HepG2 (cell line): ENCODE results near the gene LLGL2. TPM values are rescaled to one million over a fixed set of nuclear protein-coding genes. Genes with fewer than 3 reads are reported as not detected.

Experiments
- AHDC1 ChIP-seq: sonication (generic); formaldehyde crosslinking; IDR thresholded peaks from 2 replicates; pipeline ENCODE4 v1.5.1; 2020; ENCODE audit warnings: mild to moderate bottlenecking, missing genetic modification reagents, borderline replicate concordance
- BCL3 ChIP-seq: sonication (generic); formaldehyde crosslinking; IDR thresholded peaks from 2 replicates; pipeline ENCODE4 v1.5.1; 2020; ENCODE audit warnings: mild to moderate bottlenecking, missing genetic modification reagents, moderate library complexity
- HMGA1 ChIP-seq: sonication (generic); formaldehyde crosslinking; conservative IDR thresholded peaks from 2 replicates; pipeline ENCODE4 v1.4.0; 2020; ENCODE audit warnings: missing genetic modification reagents
- NKX3-1 ChIP-seq: sonication (generic); formaldehyde crosslinking; IDR thresholded peaks from 2 replicates; pipeline ENCODE4 v1.5.0; 2020; ENCODE audit warnings: missing genetic modification reagents
- RNF219 ChIP-seq: sonication (generic); formaldehyde crosslinking; IDR thresholded peaks from 2 replicates; pipeline ENCODE4 v1.5.0; 2020; ENCODE audit warnings: mild to moderate bottlenecking, missing genetic modification reagents
- SMARCE1 ChIP-seq: fragments of 450-650 bp; IDR thresholded peaks from 2 replicates; pipeline ENCODE4 v1.6.1; 2017; ENCODE audit warnings: borderline replicate concordance
- ZNF430 ChIP-seq: sonication (generic); formaldehyde crosslinking; IDR thresholded peaks from 2 replicates; pipeline ENCODE4 v1.9.0; 2021; ENCODE audit warnings: mild to moderate bottlenecking, missing genetic modification reagents
- ZNF777 ChIP-seq: sonication (generic); formaldehyde crosslinking; IDR thresholded peaks from 2 replicates; pipeline ENCODE4 v1.4.0; 2020; ENCODE audit warnings: missing genetic modification reagents
- polyA plus RNA-seq, 8 experiments: library from polyadenylated mRNA; depleted of rRNA in 3 of 8; stranded (reverse) in 7 of 8; unstranded in 1 of 8; fragments of >200 nt; fragmentation: Illumina TruSeq in 4 of 8; extraction: Trizol in 4 of 8; gene quantifications; 2 replicates each; pipeline versions ENCODE4 v1.2.1 to v1.2.3, GENCODE V29; 2011 to 2016; ENCODE audit warnings: low read depth in 4 of 8, missing spikeins in 1 of 8, mixed read lengths in 1 of 8; ENCODE audit not compliant: insufficient read depth in 1 of 8
- total RNA-seq, 5 experiments: library from RNA; depleted of rRNA; stranded (reverse); fragments of >200 nt; fragmentation: Illumina TruSeq; extraction: Trizol; gene quantifications; 2 replicates each; pipeline ENCODE4 v1.2.3, GENCODE V29; 2016; ENCODE audit warnings: low read depth in 1 of 5
- TF ChIP-seq, protein P1 (sequence below): sonication (generic); formaldehyde crosslinking; IDR thresholded peaks from 2 replicates; pipeline ENCODE4 v1.5.0; 2020; ENCODE audit warnings: missing genetic modification reagents
- TF ChIP-seq, protein P2 (sequence below): sonication (generic); formaldehyde crosslinking; IDR thresholded peaks from 2 replicates; pipeline ENCODE4 v1.4.0; 2020; ENCODE audit warnings: missing genetic modification reagents
- TF ChIP-seq, protein P3 (sequence below): sonication (generic); formaldehyde crosslinking; conservative IDR thresholded peaks from 2 replicates; pipeline ENCODE4 v1.8.0; 2022; ENCODE audit warnings: low read depth, missing genetic modification reagents
- TF ChIP-seq, protein P4 (sequence below): sonication (generic); formaldehyde crosslinking; IDR thresholded peaks from 2 replicates; pipeline ENCODE4 v1.5.0; 2020; ENCODE audit warnings: missing genetic modification reagents

The LLGL2 gene
- total and polyA plus RNA-seq, 2 of the 13 experiments (the other 11 are each of a cell fraction or from before 2014, with no cell fraction given): 83.0 to 86.7 TPM

- TF ChIP-seq, protein P1, sequence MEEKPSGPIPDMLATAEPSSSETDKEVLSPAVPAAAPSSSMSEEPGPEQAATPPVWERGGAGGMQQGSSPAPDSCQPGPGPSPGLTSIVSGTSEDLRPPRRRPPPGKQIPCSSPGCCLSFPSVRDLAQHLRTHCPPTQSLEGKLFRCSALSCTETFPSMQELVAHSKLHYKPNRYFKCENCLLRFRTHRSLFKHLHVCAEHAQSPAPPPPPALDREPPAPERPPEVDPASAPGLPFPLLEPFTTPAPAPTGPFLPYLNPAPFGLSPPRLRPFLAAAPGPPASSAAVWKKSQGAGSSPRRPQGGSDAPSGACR (CRISPR knock-in tag): peak; percentile 86; the same call in 1 of the 2 replicates
- TF ChIP-seq, protein P2, sequence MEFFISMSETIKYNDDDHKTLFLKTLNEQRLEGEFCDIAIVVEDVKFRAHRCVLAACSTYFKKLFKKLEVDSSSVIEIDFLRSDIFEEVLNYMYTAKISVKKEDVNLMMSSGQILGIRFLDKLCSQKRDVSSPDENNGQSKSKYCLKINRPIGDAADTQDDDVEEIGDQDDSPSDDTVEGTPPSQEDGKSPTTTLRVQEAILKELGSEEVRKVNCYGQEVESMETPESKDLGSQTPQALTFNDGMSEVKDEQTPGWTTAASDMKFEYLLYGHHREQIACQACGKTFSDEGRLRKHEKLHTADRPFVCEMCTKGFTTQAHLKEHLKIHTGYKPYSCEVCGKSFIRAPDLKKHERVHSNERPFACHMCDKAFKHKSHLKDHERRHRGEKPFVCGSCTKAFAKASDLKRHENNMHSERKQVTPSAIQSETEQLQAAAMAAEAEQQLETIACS (CRISPR knock-in tag): peak; percentile 67
- no peak for TF ChIP-seq SMARCE1
- no peak for TF ChIP-seq BCL3
- no peak for TF ChIP-seq RNF219 (CRISPR knock-in tag)
- 0 out of 2 replicates have a peak, but pooled peaks have one; percentile 16 for TF ChIP-seq AHDC1
- TF ChIP-seq ZNF430 (CRISPR knock-in tag): no peak
- peak; percentile 82 for TF ChIP-seq ZNF777
- TF ChIP-seq, protein P3, sequence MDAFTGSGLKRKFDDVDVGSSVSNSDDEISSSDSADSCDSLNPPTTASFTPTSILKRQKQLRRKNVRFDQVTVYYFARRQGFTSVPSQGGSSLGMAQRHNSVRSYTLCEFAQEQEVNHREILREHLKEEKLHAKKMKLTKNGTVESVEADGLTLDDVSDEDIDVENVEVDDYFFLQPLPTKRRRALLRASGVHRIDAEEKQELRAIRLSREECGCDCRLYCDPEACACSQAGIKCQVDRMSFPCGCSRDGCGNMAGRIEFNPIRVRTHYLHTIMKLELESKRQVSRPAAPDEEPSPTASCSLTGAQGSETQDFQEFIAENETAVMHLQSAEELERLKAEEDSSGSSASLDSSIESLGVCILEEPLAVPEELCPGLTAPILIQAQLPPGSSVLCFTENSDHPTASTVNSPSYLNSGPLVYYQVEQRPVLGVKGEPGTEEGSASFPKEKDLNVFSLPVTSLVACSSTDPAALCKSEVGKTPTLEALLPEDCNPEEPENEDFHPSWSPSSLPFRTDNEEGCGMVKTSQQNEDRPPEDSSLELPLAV: no peak
- TF ChIP-seq NKX3-1 (CRISPR knock-in tag): peak; percentile 79; the same call in 1 of the 2 replicates
- TF ChIP-seq, protein P4, sequence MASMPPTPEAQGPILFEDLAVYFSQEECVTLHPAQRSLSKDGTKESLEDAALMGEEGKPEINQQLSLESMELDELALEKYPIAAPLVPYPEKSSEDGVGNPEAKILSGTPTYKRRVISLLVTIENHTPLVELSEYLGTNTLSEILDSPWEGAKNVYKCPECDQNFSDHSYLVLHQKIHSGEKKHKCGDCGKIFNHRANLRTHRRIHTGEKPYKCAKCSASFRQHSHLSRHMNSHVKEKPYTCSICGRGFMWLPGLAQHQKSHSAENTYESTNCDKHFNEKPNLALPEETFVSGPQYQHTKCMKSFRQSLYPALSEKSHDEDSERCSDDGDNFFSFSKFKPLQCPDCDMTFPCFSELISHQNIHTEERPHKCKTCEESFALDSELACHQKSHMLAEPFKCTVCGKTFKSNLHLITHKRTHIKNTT (CRISPR knock-in tag): no peak
- TF ChIP-seq HMGA1 (CRISPR knock-in tag): no peak
Observed at GRCh38 chr17:75524970-75525805, at the start of gene LLGL2 (continued).
